ENCODE measurements around the gene DRAXIN. TPM values are rescaled to one million over a fixed set of nuclear protein-coding genes. Genes with fewer than 3 reads are reported as not detected.

Gene DRAXIN
- total RNA-seq, 4 donors from 2014 or later: not detected

DNA sequence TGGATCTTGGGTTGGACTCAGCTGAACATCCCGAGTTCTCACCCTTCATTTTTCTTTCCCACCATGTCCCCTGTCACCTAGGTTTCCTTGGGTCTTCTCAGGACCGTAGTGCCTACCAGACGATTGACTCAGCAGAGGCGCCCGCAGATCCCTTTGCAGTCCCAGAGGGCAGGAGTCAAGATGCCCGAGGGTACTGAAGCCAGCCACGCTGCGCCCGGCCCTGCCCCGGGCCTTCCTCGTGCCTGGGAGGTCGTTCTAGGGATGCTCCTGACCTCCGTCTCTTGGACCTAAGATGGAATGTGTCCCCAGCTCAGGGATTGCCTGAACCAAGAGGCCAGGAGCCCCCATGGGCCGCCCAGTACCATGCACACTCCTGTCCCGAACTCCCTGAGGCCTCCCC is 58.5 kb downstream of the DRAXIN start:
- intact Hi-C loops (cut with DNase I; ENCODE audit: low total_unique reads): loop anchor here (1.0 kb wide), 1 partner anchor 31 kb away; no protein-coding TSS in a partner anchor
- Histone ChIP-seq H3K4me1 (no peaks in the 10 kb centered on the region), H3K9me3 (no peaks in the 10 kb centered on the region), H3K36me3 (peaks cover 0 to 24% of the 10 kb centered on the region in 2 donors), H3K27me3 (no peaks in the 10 kb centered on the region), H3K27ac (no peak overlapping the region), H3K4me3 (no peak overlapping the region)
- in situ Hi-C loops (cut with MboI; ENCODE audit: low sequenced_read_pairs in 4 of 4): no loop called here
- no peak for DNase-seq
- no peak for ATAC-seq
- TF ChIP-seq, protein P1, sequence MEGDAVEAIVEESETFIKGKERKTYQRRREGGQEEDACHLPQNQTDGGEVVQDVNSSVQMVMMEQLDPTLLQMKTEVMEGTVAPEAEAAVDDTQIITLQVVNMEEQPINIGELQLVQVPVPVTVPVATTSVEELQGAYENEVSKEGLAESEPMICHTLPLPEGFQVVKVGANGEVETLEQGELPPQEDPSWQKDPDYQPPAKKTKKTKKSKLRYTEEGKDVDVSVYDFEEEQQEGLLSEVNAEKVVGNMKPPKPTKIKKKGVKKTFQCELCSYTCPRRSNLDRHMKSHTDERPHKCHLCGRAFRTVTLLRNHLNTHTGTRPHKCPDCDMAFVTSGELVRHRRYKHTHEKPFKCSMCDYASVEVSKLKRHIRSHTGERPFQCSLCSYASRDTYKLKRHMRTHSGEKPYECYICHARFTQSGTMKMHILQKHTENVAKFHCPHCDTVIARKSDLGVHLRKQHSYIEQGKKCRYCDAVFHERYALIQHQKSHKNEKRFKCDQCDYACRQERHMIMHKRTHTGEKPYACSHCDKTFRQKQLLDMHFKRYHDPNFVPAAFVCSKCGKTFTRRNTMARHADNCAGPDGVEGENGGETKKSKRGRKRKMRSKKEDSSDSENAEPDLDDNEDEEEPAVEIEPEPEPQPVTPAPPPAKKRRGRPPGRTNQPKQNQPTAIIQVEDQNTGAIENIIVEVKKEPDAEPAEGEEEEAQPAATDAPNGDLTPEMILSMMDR (IDR thresholded peaks at IDR 0.05 in 4 of 5, conservative IDR thresholded peaks at IDR 0.05 in 1 of 5): no peak
- no peak for TF ChIP-seq POLR2A (IDR thresholded peaks at IDR 0.05)

DNA sequence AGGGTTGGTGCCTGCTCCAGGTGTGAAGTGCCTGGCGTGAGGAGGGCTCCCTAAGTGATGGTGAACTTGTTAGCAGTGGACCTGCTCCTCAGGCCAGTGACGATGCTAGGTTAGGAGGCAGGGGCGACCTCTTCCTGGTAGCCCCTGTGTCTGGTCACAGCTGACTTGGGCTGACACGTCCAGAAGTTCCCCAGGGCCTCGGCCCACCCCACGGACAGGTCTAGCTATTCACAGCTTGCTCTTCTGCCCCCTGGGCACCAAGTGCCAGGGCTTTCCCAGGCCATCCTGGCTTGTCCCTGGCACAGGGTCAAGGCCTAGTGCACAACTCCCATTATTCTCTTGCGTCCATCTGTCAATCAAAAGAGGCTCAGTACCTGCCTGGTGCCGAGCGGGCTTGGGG is 59.6 kb downstream of the DRAXIN start:
- no peaks in the 10 kb centered on the region for H3K27me3 ChIP-seq
- no peak overlapping the region for H3K4me3 ChIP-seq
- TF ChIP-seq POLR2A (IDR thresholded peaks at IDR 0.05): no peak
- TF ChIP-seq, protein P1 (IDR thresholded peaks at IDR 0.05 in 4 of 5, conservative IDR thresholded peaks at IDR 0.05 in 1 of 5): no peak
- no peak for DNase-seq
- in situ Hi-C loops (cut with MboI; ENCODE audit: low sequenced_read_pairs in 4 of 4): no loop called here
- peaks cover 0 to 16% of the 10 kb centered on the region in 2 donors for H3K36me3 ChIP-seq
- ATAC-seq: no peak
- no peaks in the 10 kb centered on the region for H3K4me1 ChIP-seq
- H3K27ac ChIP-seq: no peak overlapping the region
- intact Hi-C loops (cut with DNase I; ENCODE audit: low total_unique reads): no loop called here
- H3K9me3 ChIP-seq: no peaks in the 10 kb centered on the region

DNA sequence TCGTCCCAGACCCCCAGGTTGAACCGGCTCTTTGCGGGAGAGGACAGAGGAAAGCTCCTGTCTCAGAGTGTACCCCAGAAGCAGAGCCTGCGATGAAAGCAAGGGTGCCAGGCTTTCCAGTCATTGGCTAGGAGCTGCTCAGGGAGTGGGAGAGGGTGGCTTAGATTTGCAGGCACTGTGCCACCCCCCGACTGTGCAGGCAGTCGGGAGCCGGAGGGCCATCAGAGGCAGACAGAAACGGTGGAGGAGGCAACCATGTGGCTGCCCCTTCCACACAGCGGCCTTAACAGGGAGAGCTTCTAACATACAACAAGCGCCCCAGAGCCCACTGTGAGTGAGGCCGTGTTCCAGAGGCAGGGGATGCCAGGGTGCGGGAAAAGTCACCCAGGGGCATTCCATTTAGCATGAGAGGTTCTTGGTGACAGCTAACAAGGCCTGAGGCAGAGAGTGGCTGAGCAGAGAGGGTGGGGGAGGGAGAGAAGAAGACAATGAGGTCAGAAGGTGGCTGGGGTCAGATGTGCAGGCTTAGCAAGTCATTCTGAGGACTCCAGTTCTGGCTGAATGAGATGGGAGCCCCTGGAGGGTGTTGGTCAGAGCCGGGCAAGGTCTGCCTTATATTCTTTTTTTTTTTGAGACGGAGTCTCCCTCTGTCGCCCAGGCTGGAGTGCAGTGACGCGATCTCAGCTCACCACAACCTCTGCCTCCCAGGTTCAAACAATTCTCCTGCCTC is 61.0 kb downstream of the DRAXIN start:
- intact Hi-C loops (cut with DNase I; ENCODE audit: low total_unique reads) (no loop called here), in situ Hi-C loops (cut with MboI; ENCODE audit: low sequenced_read_pairs in 4 of 4) (no loop called here)
- no peak for TF ChIP-seq POLR2A (IDR thresholded peaks at IDR 0.05)
- ATAC-seq (no peak), DNase-seq (no peak)
- H3K27ac ChIP-seq: no peak overlapping the region
- H3K4me1 ChIP-seq: no peaks in the 10 kb centered on the region
- no peaks in the 10 kb centered on the region for H3K9me3 ChIP-seq
- no peaks in the 10 kb centered on the region for H3K27me3 ChIP-seq
- H3K4me3 ChIP-seq: no peak overlapping the region
- H3K36me3 ChIP-seq: peaks cover 0 to 16% of the 10 kb centered on the region in 2 donors

DNA sequence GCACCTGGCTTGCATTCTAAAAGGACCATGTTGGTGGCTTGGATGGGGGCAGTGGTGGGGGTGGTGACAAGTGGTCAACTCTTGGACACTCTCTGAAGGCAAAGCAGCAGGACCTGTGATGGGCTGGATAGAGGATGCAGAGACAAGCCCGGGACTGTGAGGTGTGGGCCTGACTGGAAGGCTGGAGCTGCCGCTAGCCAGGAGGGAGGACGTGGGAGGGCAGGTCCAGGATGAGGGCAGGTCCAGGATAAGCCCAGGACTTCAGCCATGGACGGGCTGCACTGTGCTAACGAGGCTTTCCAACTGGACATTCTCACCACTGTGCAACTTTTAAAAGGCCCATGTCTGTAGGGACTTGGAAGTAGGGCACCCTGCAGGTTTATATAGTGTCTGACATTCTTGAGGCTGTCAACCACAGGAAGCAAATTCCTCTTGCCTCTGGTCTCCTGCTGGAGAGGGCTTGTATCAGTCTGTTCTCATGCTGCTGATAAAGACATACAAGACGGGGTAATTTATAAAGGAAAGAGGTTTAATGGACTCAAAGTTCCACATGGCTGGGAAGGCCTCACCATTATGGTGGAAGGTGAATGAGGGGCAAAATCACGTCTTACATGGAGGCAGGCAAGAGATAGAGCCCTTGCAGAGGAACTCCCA is 62.2 kb downstream of the DRAXIN start:
- in situ Hi-C loops (cut with MboI; ENCODE audit: low sequenced_read_pairs in 4 of 4) (no loop called here), intact Hi-C loops (cut with DNase I; ENCODE audit: low total_unique reads) (no loop called here)
- Histone ChIP-seq H3K36me3 (peaks cover 0 to 11% of the 10 kb centered on the region in 2 donors), H3K4me1 (no peaks in the 10 kb centered on the region), H3K27me3 (no peaks in the 10 kb centered on the region), H3K4me3 (no peak overlapping the region), H3K9me3 (no peaks in the 10 kb centered on the region), H3K27ac (no peak overlapping the region)
- DNase-seq (no peak), ATAC-seq (no peak)
- TF ChIP-seq POLR2A (IDR thresholded peaks at IDR 0.05): no peak
- TF ChIP-seq, protein P1 (IDR thresholded peaks at IDR 0.05 in 4 of 5, conservative IDR thresholded peaks at IDR 0.05 in 1 of 5): no peak

DNA sequence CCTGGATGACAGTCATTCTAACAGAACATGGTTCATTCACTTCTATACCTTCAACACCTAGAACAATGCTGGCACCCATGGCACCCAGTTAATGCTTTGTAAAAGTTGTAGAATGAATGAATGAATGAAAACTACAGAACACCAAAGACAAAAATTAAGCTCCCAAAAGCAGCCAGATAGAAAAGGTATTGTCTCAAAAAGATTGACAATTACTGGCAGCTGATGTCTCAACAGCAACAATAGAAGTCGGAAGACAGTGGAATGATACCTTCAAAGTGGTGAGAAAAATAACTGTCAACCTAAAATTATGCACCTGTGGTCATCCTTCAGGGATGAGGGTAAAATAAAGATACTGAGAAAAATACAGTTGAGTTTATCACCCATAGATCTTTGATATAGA is 65.5 kb downstream of the DRAXIN start:
- Histone ChIP-seq H3K4me1 (no peaks in the 10 kb centered on the region), H3K36me3 (no peaks in the 10 kb centered on the region), H3K9me3 (no peaks in the 10 kb centered on the region), H3K4me3 (no peak overlapping the region), H3K27me3 (peaks cover 7 to 10% (median 10%) of the 10 kb centered on the region in 3 donors), H3K27ac (no peak overlapping the region)
- intact Hi-C loops (cut with DNase I; ENCODE audit: low total_unique reads) (no loop called here), in situ Hi-C loops (cut with MboI; ENCODE audit: low sequenced_read_pairs in 4 of 4) (no loop called here)
- DNase-seq: no peak
- no peak for ATAC-seq
- TF ChIP-seq POLR2A (IDR thresholded peaks at IDR 0.05): no peak
- TF ChIP-seq, protein P1 (IDR thresholded peaks at IDR 0.05 in 4 of 5, conservative IDR thresholded peaks at IDR 0.05 in 1 of 5): no peak
